ENCODE results near the gene HAND1. TPM values are rescaled to one million over a fixed set of nuclear protein-coding genes. Genes with fewer than 3 reads are reported as not detected.
"Not testable (repeated sequence)": the region's sequence is repeated elsewhere in the genome, so short reads cannot be mapped to it uniquely, and the experiment has no call there.

The HAND1 gene
- total RNA-seq, 1 donor from 2014 or later = not detected

GRCh38 chr5:154517810-154518437, 39.9 kb upstream of the HAND1 start:
- no peak for DNase-seq (ENCODE audit: low read depth)
- TF ChIP-seq, protein P1, sequence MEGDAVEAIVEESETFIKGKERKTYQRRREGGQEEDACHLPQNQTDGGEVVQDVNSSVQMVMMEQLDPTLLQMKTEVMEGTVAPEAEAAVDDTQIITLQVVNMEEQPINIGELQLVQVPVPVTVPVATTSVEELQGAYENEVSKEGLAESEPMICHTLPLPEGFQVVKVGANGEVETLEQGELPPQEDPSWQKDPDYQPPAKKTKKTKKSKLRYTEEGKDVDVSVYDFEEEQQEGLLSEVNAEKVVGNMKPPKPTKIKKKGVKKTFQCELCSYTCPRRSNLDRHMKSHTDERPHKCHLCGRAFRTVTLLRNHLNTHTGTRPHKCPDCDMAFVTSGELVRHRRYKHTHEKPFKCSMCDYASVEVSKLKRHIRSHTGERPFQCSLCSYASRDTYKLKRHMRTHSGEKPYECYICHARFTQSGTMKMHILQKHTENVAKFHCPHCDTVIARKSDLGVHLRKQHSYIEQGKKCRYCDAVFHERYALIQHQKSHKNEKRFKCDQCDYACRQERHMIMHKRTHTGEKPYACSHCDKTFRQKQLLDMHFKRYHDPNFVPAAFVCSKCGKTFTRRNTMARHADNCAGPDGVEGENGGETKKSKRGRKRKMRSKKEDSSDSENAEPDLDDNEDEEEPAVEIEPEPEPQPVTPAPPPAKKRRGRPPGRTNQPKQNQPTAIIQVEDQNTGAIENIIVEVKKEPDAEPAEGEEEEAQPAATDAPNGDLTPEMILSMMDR (IDR thresholded peaks at IDR 0.05; ENCODE audit: insufficient read depth, low read length, poor library complexity, severe bottlenecking) = no peak
- Histone ChIP-seq H3K4me3 (ENCODE audit: low read depth, low read length) (no peak overlapping the region), H3K36me3 (ENCODE audit: control insufficient read depth, insufficient read depth, low read length) (no peaks in the 10 kb centered on the region), H3K27me3 (ENCODE audit: control insufficient read depth, insufficient read depth, low read length) (peaks cover 34% of the 10 kb centered on the region)

DNA sequence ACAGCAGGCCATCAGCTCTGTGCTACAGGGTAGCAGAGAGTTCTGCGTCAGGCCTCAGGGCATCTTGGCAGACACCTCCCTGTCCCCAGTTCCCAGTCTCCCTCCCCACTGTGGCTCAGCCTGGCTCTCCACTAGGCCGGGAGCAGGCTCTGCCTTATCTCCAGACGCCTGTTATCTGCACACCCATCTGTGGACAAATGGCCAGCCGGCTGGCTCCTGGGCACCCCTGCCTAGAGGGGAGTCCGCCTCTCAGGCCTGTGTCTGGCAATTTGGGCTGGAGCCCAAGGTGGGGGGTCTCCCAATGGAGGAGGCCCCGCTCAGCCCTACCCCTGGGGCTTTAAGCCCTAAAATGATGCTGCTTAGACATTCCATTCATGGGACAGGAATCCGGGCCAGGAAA, 39.2 kb upstream of the HAND1 start:
- Histone ChIP-seq H3K4me3 (ENCODE audit: low read depth, low read length) (no peak overlapping the region), H3K27me3 (ENCODE audit: control insufficient read depth, insufficient read depth, low read length) (peaks cover 27% of the 10 kb centered on the region), H3K36me3 (ENCODE audit: control insufficient read depth, insufficient read depth, low read length) (no peaks in the 10 kb centered on the region)
- TF ChIP-seq, protein P1 (IDR thresholded peaks at IDR 0.05; ENCODE audit: insufficient read depth, low read length, poor library complexity, severe bottlenecking) = no peak
- no peak for DNase-seq (ENCODE audit: low read depth)

DNA sequence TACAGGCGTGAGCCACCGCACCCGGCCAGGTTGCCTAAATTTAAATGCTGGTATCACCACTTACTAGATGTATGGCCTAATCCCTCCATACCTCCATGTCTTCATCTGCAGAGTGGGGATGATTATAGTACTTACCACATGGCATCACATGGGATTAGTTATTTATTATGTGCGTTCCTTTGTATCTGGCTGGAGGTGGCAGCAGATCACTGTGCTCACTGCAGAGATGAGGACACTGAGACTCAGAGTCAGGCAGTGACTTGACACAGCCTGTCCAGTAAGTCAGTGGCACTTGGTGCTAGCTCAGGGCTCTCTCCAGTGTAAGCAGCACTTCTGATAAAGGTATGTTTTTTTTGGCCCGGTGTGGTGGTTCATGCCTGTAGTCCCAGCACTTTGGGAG, 38.4 kb upstream of the HAND1 start:
- Histone ChIP-seq H3K36me3 (ENCODE audit: control insufficient read depth, insufficient read depth, low read length) (no peaks in the 10 kb centered on the region), H3K4me3 (ENCODE audit: low read depth, low read length) (no peak overlapping the region), H3K27me3 (ENCODE audit: control insufficient read depth, insufficient read depth, low read length) (peaks cover 24% of the 10 kb centered on the region)
- TF ChIP-seq, protein P1 (IDR thresholded peaks at IDR 0.05; ENCODE audit: insufficient read depth, low read length, poor library complexity, severe bottlenecking) = no peak
- DNase-seq (ENCODE audit: low read depth) = no peak

DNA sequence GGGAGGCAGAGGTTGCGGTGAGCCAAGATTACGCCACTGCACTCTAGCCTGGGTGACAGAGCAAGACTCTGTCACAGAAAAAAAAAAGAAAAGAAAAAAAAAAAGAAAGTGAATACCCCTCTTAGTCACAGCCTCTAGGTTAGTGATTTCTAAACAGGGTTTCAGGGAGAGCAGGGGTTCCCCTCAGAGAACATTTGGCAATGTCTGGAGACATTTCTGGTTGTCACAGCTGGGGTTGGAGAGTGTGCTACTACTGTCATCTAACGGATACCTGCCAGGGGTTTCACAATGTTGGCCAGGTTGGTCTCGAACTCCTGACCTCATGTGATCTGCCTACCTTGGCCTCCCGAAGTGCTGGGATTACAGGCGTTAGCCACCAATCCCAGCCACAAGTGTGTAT, 37.5 kb upstream of the HAND1 start:
- peaks cover 21% of the 10 kb centered on the region for H3K27me3 ChIP-seq (ENCODE audit: control insufficient read depth, insufficient read depth, low read length)
- not testable (repeated sequence) for H3K36me3 ChIP-seq (ENCODE audit: control insufficient read depth, insufficient read depth, low read length); DNase-seq (ENCODE audit: low read depth); H3K4me3 ChIP-seq (ENCODE audit: low read depth, low read length)

- peaks cover 23% of the 10 kb centered on the region for H3K27me3 ChIP-seq (ENCODE audit: control insufficient read depth, insufficient read depth, low read length)
- TF ChIP-seq, protein P1 (IDR thresholded peaks at IDR 0.05; ENCODE audit: insufficient read depth, low read length, poor library complexity, severe bottlenecking) = no peak
- H3K36me3 ChIP-seq (ENCODE audit: control insufficient read depth, insufficient read depth, low read length) = no peaks in the 10 kb centered on the region
- DNase-seq (ENCODE audit: low read depth) = no peak
- no peak overlapping the region for H3K4me3 ChIP-seq (ENCODE audit: low read depth, low read length)
Observed at GRCh38 chr5:154514331-154514730, 36.3 kb upstream of the HAND1 start.

DNA sequence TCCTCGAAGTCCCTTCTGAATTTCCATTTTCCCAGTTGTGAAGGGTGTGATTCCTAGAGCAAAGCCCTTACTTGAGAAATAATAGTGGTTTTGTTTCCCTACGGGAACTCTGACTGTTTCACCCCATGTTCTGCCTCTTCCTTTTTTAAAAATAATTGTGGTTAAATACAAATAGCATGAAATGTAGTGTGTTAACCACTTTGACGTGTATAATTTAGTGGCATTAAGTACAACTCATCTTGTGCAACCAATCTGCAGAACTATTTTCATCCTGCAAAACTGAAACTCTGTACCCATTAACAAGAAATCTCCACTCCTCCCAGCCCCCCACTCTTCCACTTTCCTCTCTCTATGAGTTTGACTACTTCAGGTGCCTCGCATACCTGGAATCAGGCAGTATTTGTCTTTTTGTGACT, 35.6 kb upstream of the HAND1 start:
- H3K27me3 ChIP-seq (ENCODE audit: control insufficient read depth, insufficient read depth, low read length) = peaks cover 23% of the 10 kb centered on the region
- no peaks in the 10 kb centered on the region for H3K36me3 ChIP-seq (ENCODE audit: control insufficient read depth, insufficient read depth, low read length)
- no peak for DNase-seq (ENCODE audit: low read depth)
- no peak overlapping the region for H3K4me3 ChIP-seq (ENCODE audit: low read depth, low read length)
- TF ChIP-seq, protein P1 (IDR thresholded peaks at IDR 0.05; ENCODE audit: insufficient read depth, low read length, poor library complexity, severe bottlenecking) = no peak
